HepG2 (cell line): ENCODE results near the gene TCEANC. TPM values are rescaled to one million over a fixed set of nuclear protein-coding genes. Genes with fewer than 3 reads are reported as not detected.

Experiments used
- ATAC-seq: fragments of 200-7000 bp; cut with Tn5 transposase; 3 replicates; pipeline ENCODE4 v1.9.1; 2020; ENCODE audit warnings: mild to moderate bottlenecking, moderate library complexity
- BruUV-seq: library from RNA; stranded (reverse); fragments of 400-500 nt; replicated peaks from 2 replicates; lab custom pipeline; 2021; lab: Mats Ljungman, UMichigan
- CTCF ChIA-PET: fragments of 300-600 bp; formaldehyde crosslinking; extraction: SDS; loops from one replicate; lab custom pipeline; 2021; ENCODE audit warnings: low total read pairs, inconsistent platforms, low intra/inter-chr PET ratio; lab: Yijun Ruan, JAX
- POLR2A ChIA-PET: fragments of 350-600 bp; sonication (Branson Sonifier 250); formaldehyde crosslinking; loops from one replicate; lab custom pipeline; 2020; ENCODE audit warnings: antibody characterized with exemption, inconsistent platforms; lab: Yijun Ruan, JAX
- DNase-seq: peaks from one replicate; pipeline ENCODE4 v3.0.0-alpha.2; 2015; ENCODE audit warnings: low spot score
- FAIRE-seq: peaks from 3 replicates; lab custom pipeline; 2011; peaks lifted over from hg19 to GRCh38; lab: Jason Lieb, UNC
- H2AFZ ChIP-seq: one replicate; pipeline ENCODE4 v1.6.1; 2011; ENCODE audit warnings: low read length, inconsistent platforms
- H3K27ac ChIP-seq: fragments of 300-600 bp; 3 replicates; pipeline ENCODE4 v1.8.0; 2011; ENCODE audit warnings: mixed run types, mild to moderate bottlenecking, mixed read lengths, low read length, inconsistent platforms; ENCODE audit not compliant: insufficient read depth; ENCODE audit errors: extremely low read length
- H3K27me3 ChIP-seq, 2 experiments: fragments of 200-600 bp in 1 of 2; 2 replicates in 1 of 2; 3 replicates in 1 of 2; pipeline versions ENCODE4 v1.6.0 to v1.8.0; 2011; ENCODE audit warnings: low read length in 2 of 2, mild to moderate bottlenecking in 2 of 2, moderate library complexity in 2 of 2, inconsistent platforms in 1 of 2; ENCODE audit not compliant: insufficient read depth in 2 of 2, control insufficient read depth in 1 of 2
- H3K36me3 ChIP-seq, 2 experiments: fragments of 200-600 bp in 1 of 2; replicated peaks in 1 of 2; 2 replicates in 1 of 2; 3 replicates in 1 of 2; pipeline versions ENCODE4 v1.5.1 to v1.8.0; 2011; ENCODE audit warnings: low read length in 2 of 2, inconsistent platforms in 1 of 2; ENCODE audit not compliant: insufficient read depth in 2 of 2, control insufficient read depth in 1 of 2
- H3K4me1 ChIP-seq: 2 replicates; pipeline ENCODE4 v1.5.1; 2012; ENCODE audit warnings: low read length, inconsistent platforms; ENCODE audit not compliant: insufficient read depth
- H3K4me2 ChIP-seq: 2 replicates; pipeline ENCODE4 v1.6.0; 2011; ENCODE audit warnings: low read depth, low read length, inconsistent platforms
- H3K4me3 ChIP-seq, 3 experiments: fragments of 200-600 bp in 1 of 3; sonication (generic), shearing (Covaris generic) in 1 of 3; replicated peaks in 1 of 3; 2 replicates each; pipeline ENCODE4 v1.5.1; 2011 to 2016; ENCODE audit warnings: low read length in 3 of 3, inconsistent platforms in 2 of 3, low read depth in 2 of 3, mild to moderate bottlenecking in 2 of 3, control low read depth in 1 of 3, mixed read lengths in 1 of 3; ENCODE audit not compliant: insufficient read depth in 1 of 3
- H3K79me2 ChIP-seq: one replicate; pipeline ENCODE4 v1.6.1; 2011; ENCODE audit warnings: low read length, inconsistent platforms; ENCODE audit not compliant: insufficient read depth
- H3K9ac ChIP-seq: 2 replicates; pipeline ENCODE4 v1.6.0; 2011; ENCODE audit warnings: mild to moderate bottlenecking, low read depth, low read length, inconsistent platforms; ENCODE audit not compliant: insufficient read depth
- H3K9me3 ChIP-seq: 2 replicates; pipeline ENCODE4 v1.5.1; 2012; ENCODE audit warnings: mild to moderate bottlenecking, low read length
- H4K20me1 ChIP-seq: 2 replicates; pipeline ENCODE4 v1.6.0; 2011; ENCODE audit warnings: inconsistent platforms, mild to moderate bottlenecking, low read length, moderate library complexity; ENCODE audit not compliant: insufficient read depth
- BCLAF1 ChIP-seq: fragments of 450-650 bp; IDR thresholded peaks from 2 replicates; pipeline ENCODE4 v1.6.1; 2017; ENCODE audit warnings: mild to moderate bottlenecking
- HOXA5 ChIP-seq: sonication (generic); formaldehyde crosslinking; IDR thresholded peaks from 2 replicates; pipeline ENCODE4 v1.4.0; 2020; ENCODE audit warnings: missing genetic modification reagents
- KDM1A ChIP-seq: IDR thresholded peaks from 2 replicates; pipeline ENCODE4 v1.6.1; 2016; ENCODE audit warnings: missing compliant biosample characterization
- MBD4 ChIP-seq: IDR thresholded peaks from 2 replicates; pipeline ENCODE4 v1.6.1; 2012; ENCODE audit warnings: low read length, inconsistent platforms, borderline replicate concordance
- MXD1 ChIP-seq: sonication (generic); formaldehyde crosslinking; IDR thresholded peaks from 2 replicates; pipeline ENCODE4 v1.4.0; 2020; ENCODE audit warnings: mild to moderate bottlenecking, missing genetic modification reagents
- MYC ChIP-seq: sonication (generic); formaldehyde crosslinking; IDR thresholded peaks from 2 replicates; pipeline ENCODE4 v1.9.0; 2021; ENCODE audit warnings: missing genetic modification reagents, borderline replicate concordance
- NFE2 ChIP-seq: sonication (generic); formaldehyde crosslinking; IDR thresholded peaks from 2 replicates; pipeline ENCODE4 v1.4.0; 2020; ENCODE audit warnings: missing genetic modification reagents
- RFX3 ChIP-seq: IDR thresholded peaks from 2 replicates; pipeline ENCODE4 v1.6.1; 2016; ENCODE audit warnings: missing biosample characterization, missing genetic modification reagents
- SRSF1 ChIP-seq: fragments of 200-400 bp; formaldehyde crosslinking; optimal IDR thresholded peaks from 2 replicates; pipeline ENCODE3; 2017; ENCODE audit warnings: mild to moderate bottlenecking, low read depth, low read length, moderate library complexity
- TEAD3 ChIP-seq: optimal IDR thresholded peaks from 2 replicates; pipeline ENCODE3; 2016; ENCODE audit warnings: borderline replicate concordance
- YY1 ChIP-seq: IDR thresholded peaks from 2 replicates; pipeline ENCODE4 v1.6.1; 2011; ENCODE audit warnings: low read length, low read depth, moderate library complexity, mild to moderate bottlenecking; ENCODE audit not compliant: insufficient read depth, insufficient replicate concordance
- ZBTB20 ChIP-seq: sonication (generic); formaldehyde crosslinking; IDR thresholded peaks from 2 replicates; pipeline ENCODE4 v1.8.1; 2023; ENCODE audit warnings: missing genetic modification reagents, low read depth, mild to moderate bottlenecking, borderline replicate concordance
- ZNF281 ChIP-seq: sonication (generic); formaldehyde crosslinking; IDR thresholded peaks from 2 replicates; pipeline ENCODE4 v1.4.0; 2020; ENCODE audit warnings: missing genetic modification reagents, borderline replicate concordance
- ZNF296 ChIP-seq: sonication (generic); formaldehyde crosslinking; conservative IDR thresholded peaks from 2 replicates; pipeline ENCODE4 v1.5.0; 2020; ENCODE audit warnings: mild to moderate bottlenecking, missing genetic modification reagents
- ZNF329 ChIP-seq: sonication (generic); formaldehyde crosslinking; IDR thresholded peaks from 2 replicates; pipeline ENCODE4 v1.9.0; 2021; ENCODE audit warnings: low read depth, mild to moderate bottlenecking, missing genetic modification reagents
- ZNF605 ChIP-seq: sonication (generic); formaldehyde crosslinking; IDR thresholded peaks from 2 replicates; pipeline ENCODE4 v1.8.0; 2022; ENCODE audit warnings: mild to moderate bottlenecking, missing genetic modification reagents
- ZNF724P ChIP-seq: sonication (generic); formaldehyde crosslinking; IDR thresholded peaks from 2 replicates; pipeline ENCODE4 v1.8.0; 2022; ENCODE audit warnings: missing genetic modification reagents, borderline replicate concordance
- ZNF891 ChIP-seq: sonication (generic); formaldehyde crosslinking; IDR thresholded peaks from 2 replicates; pipeline ENCODE4 v1.5.0; 2020; ENCODE audit warnings: mild to moderate bottlenecking, missing genetic modification reagents
- WGBS: methylation state at CpG from one replicate; pipeline ENCODE4 v1.1.6; 2017; ENCODE audit warnings: low lambda C conversion rate; 5-methylcytosine and 5-hydroxymethylcytosine counted together
- in situ Hi-C: cut with HindIII; loops from 2 replicates; pipeline ENCODE4 v1.10.0; 2017; ENCODE audit warnings: low pct_unique_long_range_greater_than_20kb; ENCODE audit not compliant: extremely low pct_ligation_motif_present
- intact Hi-C: fragments of 100-400 bp; cut with micrococcal nuclease; formaldehyde crosslinking; loops from one replicate; pipeline ENCODE4 v1.10.0; 2022; ENCODE audit not compliant: unreplicated experiment
- polyA plus RNA-seq, 8 experiments: library from polyadenylated mRNA; depleted of rRNA in 3 of 8; stranded (reverse) in 7 of 8; unstranded in 1 of 8; fragments of >200 nt; fragmentation: Illumina TruSeq in 4 of 8; extraction: Trizol in 4 of 8; gene quantifications; 2 replicates each; pipeline versions ENCODE4 v1.2.1 to v1.2.3, GENCODE V29; 2011 to 2016; ENCODE audit warnings: low read depth in 4 of 8, missing spikeins in 1 of 8, mixed read lengths in 1 of 8; ENCODE audit not compliant: insufficient read depth in 1 of 8
- total RNA-seq, 5 experiments: library from RNA; depleted of rRNA; stranded (reverse); fragments of >200 nt; fragmentation: Illumina TruSeq; extraction: Trizol; gene quantifications; 2 replicates each; pipeline ENCODE4 v1.2.3, GENCODE V29; 2016; ENCODE audit warnings: low read depth in 1 of 5

TCEANC gene
- total and polyA plus RNA-seq, 2 of the 13 experiments (the other 11 are each of a cell fraction or from before 2014, with no cell fraction given): 0.51 to 0.97 TPM

GRCh38 chrX:13697455-13697854, 44.5 kb downstream of the TCEANC start:
- FAIRE-seq: no peak
- no peak overlapping the region for H3K4me2 ChIP-seq
- WGBS: 98% methylated on average over 2 of the region's 2 CpGs
- no peak for DNase-seq
- CTCF ChIA-PET: no interaction called here
- no peaks in the 10 kb centered on the region for H3K36me3 ChIP-seq
- H3K4me1 ChIP-seq: peaks cover 22% of the 10 kb centered on the region
- H2AFZ ChIP-seq: no peak overlapping the region
- H3K4me3 ChIP-seq: no peak overlapping the region
- H3K27me3 ChIP-seq: no peaks in the 10 kb centered on the region
- TF ChIP-seq MBD4 (no peak), ZNF281 (no peak), SRSF1 (no peak), ZNF296 (CRISPR knock-in tag) (no peak), BCLAF1 (no peak), NFE2 (CRISPR knock-in tag) (no peak), KDM1A (no peak), MXD1 (CRISPR knock-in tag) (no peak), MYC (CRISPR knock-in tag) (no peak), RFX3 (CRISPR knock-in tag) (no peak), ZBTB20 (CRISPR knock-in tag) (no peak), HOXA5 (CRISPR knock-in tag) (no peak), TEAD3 (CRISPR knock-in tag) (no peak), ZNF605 (CRISPR knock-in tag) (no peak), ZNF891 (CRISPR knock-in tag) (no peak), ZNF724P (no peak), ZNF329 (CRISPR knock-in tag) (no peak), YY1 (no peak)
- in situ Hi-C loops (no loop called here), intact Hi-C loops (no loop called here)
- BruUV-seq: no TSS peak
- ATAC-seq: no peak
- H3K79me2 ChIP-seq: peaks cover 64% of the 10 kb centered on the region
- no peak overlapping the region for H3K9ac ChIP-seq
- POLR2A ChIA-PET: no interaction called here
- no peaks in the 10 kb centered on the region for H4K20me1 ChIP-seq
- H3K9me3 ChIP-seq: no peaks in the 10 kb centered on the region
- no peak overlapping the region for H3K27ac ChIP-seq
